HG02943 (cell line): Measurements from ENCODE around the gene CHD3.
"Not testable (repeated sequence)": the region's sequence is repeated elsewhere in the genome, so short reads cannot be mapped to it uniquely, and the experiment has no call there.

ENCODE experiments used
- ATAC-seq: cut with Tn5 transposase; IDR thresholded peaks from one replicate; pipeline ENCODE4 v1.9.1; 2021; ENCODE audit warnings: mild to moderate bottlenecking, low read depth, moderate library complexity; ENCODE audit not compliant: unreplicated experiment

The CHD3 gene

GRCh38 chr17:7929158-7930023, 40.8 kb downstream of the CHD3 start, which contains the start of gene KCNAB3:
TSS of gene KCNAB3 (minus strand) at chr17:7929856. CDS start at chr17:7929435, 421 bp downstream.
- ATAC-seq = no peak

- no peak for ATAC-seq
These were observed 42.4 kb downstream of the CHD3 start for GRCh38 chr17:7930841-7931631.

GRCh38 chr17:7931709-7932482, 43.3 kb downstream of the CHD3 start, which contains the start of the genes CNTROB and TRAPPC1:
TSS of gene CNTROB (plus strand) at chr17:7932206. CDS start at chr17:7933080, 874 bp downstream.
TSS of gene TRAPPC1 (minus strand) at chr17:7931946. CDS start at chr17:7931829, 117 bp downstream.
- ATAC-seq = peak; percentile 93

DNA sequence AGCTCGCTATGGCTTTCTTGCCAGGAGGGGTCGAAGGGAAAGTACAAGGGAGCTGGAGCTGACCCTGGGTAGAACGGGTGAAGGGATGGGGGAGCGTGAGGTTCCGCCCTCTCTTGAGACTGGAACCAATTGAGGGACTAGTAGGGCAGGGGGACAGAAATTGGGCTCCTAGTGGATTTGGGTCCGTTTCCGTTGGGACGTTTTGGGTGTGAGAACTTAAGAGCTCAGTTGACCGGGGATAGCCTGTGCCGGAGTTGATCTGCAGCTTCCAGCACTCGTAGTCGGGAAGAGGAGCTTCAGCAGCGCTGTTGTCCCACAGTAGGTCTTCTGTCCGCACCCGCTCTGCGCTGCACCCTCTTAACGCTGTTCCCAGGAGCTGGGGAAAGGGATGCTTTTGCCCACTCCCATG, 43.9 kb downstream of the CHD3 start:
- peak; percentile 14 for ATAC-seq

- no peak for ATAC-seq
These were observed 44.4 kb downstream of the CHD3 start for GRCh38 chr17:7932949-7933348.

- no peak for ATAC-seq
These were observed 47.3 kb downstream of the CHD3 start for GRCh38 chr17:7935859-7936258.

GRCh38 chr17:7940034-7940433, 51.4 kb downstream of the CHD3 start:
- no peak for ATAC-seq

GRCh38 chr17:7940743-7941142, 52.2 kb downstream of the CHD3 start:
- ATAC-seq = no peak

DNA sequence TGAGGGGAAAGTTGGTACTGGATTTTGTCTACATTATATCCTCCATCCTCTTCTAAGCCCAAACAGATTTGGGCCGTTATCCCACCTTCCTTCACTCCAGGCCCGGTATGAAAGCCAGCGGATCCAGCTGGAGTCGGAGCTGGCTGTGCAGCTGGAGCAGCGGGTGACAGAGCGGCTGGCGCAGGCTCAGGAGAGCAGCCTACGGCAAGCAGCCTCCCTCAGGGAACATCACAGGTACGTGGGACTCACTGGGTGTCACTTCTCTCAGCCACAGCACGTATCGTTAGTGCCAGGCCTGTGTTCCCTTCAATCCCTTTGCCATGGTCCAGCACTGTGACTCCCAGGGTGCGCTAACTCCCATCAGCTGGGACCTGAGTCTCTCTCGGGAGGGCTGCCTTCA, 54.7 kb downstream of the CHD3 start:
- no peak for ATAC-seq

- no peak for ATAC-seq
These were observed 55.7 kb downstream of the CHD3 start for GRCh38 chr17:7944326-7944725.

GRCh38 chr17:7945651-7946050, 57.1 kb downstream of the CHD3 start:
- ATAC-seq = no peak

DNA sequence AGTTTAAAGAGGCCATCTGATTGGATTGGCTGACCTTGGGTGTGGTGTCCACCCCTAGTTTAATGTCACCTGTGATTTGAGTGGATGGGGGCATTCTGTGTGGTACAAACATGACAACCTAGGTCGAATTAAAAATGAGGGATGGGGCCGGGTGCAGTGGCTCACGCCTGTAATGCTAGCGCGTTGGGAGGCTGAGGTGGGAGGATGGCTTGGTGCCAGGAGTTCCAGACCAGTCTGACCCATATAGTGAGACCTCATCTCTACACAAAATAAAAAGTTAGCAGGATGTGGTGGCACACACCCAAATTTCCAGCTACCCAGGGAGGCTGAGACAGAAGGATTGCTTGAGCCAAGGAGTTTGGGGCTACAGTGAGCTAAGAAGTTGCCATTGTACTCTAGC, 57.9 kb downstream of the CHD3 start:
- no peak for ATAC-seq

DNA sequence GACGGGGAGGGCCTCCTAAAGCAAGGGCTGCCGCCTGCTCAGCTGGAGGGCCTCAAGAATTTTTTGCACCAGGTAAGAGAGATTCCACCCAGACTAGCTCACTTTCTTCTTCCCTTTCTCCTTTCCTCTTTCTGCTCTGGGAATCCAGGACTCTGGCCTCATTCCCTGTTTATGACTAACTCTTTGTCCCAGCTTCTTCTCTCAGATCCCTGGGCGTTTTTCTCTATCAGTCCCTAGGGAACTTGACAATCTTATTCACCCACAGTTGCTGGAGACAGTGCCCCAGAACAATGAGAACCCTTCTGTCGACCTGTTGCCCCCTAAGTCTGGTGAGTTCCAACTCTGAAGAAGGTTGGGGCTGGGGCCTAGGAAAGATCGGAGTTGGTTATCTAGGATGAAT, 59.1 kb downstream of the CHD3 start:
- ATAC-seq = no peak

DNA sequence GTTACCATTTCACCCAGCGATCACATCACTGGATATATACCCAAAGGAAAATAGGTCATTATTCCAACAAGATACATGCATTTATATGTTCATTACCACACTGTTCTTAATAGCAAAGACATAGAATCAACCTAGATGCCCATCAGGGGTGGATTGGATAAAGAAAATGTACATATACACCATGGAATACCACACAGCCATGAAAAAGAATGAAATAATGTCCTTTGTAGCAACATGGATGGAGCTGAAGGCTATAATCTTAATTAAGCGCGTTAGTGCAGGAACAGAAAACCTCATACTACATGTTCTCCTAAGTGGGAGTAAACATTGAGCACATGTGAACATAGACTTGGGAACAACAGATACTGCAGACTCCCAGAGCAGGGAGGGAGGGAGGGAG, 62.0 kb downstream of the CHD3 start:
- no peak for ATAC-seq

DNA sequence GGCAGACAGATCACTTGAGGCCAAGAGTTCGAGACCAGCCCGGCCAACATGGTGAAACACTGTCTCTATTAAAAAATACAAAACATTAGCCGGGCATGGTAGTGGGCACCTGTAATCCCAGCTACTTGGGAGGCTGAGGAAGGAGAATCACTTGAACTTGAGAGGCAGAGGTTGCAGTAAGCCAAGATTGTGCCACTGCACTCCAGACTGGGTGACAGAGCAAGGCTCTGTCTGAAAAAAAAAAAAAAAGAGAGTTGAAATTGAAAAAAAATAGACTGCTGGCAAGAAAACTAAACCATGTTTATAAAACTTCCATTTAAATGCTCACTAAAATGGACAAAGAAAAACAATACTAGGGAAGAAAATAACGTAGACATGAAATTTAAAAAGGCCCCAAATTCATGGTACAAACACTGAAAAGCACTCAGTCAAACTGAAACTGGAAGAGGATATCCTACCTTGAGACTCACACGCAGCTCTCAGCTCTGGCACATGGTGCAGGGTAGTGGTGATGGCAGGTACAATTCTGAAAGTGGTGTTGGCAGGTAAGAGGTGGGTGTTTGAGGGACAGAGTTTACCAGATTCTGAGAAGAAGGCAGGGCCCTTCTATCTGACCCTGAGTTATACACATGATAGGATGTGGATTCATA, 62.7 kb downstream of the CHD3 start:
- ATAC-seq = no peak

DNA sequence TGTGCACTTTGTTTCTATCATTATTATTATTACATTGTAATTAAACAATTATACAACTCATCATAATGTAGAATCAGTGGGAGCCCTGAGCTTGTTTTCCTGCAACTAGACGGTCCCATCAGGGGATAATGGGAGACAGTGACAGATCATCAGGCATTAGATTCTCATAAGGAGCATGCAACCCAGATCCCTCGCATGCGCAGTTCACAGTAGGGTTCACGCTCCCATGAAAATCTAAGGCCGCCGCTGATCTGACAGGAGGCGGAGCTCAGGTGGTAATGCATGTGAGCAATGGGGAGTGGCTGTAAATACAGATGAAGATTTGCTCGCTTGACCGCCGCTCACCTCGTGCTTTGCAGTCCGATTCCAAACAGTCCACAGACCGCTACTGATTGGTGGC, 64.7 kb downstream of the CHD3 start:
- not testable (repeated sequence) for ATAC-seq

DNA sequence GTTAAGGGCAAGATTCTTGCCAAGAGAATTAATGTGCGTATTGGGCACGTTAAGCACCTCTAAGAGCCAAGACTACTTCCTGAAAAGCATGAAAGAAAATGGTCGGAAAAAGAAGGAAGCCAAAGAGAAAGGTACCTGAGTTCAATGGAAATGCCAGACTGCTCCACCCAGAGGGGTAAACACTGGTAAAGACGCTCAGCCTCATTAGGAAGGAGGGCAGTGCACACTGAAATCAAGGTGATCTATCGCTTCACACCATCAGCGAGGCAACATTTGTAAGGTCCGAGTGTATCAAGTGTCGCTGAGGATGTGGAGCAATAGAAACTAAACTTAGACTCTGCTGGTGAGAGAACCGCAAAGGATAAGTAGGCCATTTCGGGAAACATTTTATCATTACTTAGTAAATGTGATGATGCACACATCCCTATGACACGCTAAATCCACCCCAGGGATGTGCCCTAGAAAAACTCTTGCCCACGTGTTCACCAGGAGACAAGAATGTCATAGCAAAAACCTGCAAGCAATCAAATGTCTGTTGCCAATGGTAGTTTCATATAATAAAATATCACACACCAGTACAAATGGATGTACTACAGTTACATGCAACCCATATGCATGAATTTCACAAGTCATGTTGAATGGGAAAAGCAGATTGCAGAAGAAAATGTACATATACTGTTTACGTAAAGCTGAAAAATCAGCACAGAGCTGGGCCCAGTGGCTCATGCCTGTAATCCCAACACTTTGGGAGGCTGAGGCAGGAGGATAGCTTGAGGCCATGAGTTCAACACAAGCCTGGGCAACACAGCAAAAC, 67.0 kb downstream of the CHD3 start:
- no peak for ATAC-seq

DNA sequence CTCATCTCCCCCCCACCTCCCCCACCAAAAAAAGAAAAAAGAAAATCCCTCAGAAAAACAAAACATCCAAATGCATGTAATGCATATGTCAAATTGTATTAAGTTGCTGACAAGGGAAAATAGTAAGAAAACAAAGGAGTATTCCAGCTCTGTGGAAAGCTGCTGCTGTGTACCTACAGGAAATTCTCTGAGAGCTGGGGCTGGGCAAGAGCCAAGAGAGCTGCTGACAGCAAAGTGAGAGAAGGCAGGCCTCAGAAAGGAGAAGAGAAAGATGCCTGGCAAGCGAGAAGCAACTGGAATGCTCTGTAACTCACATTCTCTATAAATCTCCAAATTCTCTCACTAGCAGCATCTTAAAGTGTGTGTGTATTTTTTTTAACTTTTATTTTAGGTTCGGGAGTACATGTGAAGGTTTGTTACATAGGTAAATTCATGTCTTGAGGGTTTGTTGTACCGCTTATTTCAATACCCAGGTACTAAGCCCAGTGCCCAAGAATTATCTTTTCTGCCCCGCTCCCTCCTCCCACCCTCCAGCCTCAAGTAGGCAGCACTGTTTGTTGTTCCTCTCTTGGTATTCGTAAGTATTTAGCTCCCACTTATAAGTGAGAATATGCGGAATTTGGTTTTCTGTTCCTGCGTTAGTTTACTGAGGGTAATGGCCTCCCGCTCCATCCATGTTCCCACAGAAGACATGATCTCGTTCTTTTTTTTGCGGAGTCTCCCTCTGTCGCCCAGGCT, 67.8 kb downstream of the CHD3 start:
- no peak for ATAC-seq
